GM15510 (cell line): ENCODE data around the gene LRRC26.

ENCODE experiments used
- POLR2A ChIP-seq: IDR thresholded peaks from 3 replicates; pipeline ENCODE4 v1.6.1; 2011; ENCODE audit warnings: borderline replicate concordance; ENCODE audit not compliant: insufficient read length; ENCODE audit errors: extremely low read depth

LRRC26 gene

GRCh38 chr9:137145731-137146526 lies 23.9 kb downstream of the LRRC26 start:
- no peak for TF ChIP-seq POLR2A

GRCh38 chr9:137143459-137143858 lies 26.4 kb downstream of the LRRC26 start:
- no peak for TF ChIP-seq POLR2A

- TF ChIP-seq POLR2A: no peak
Observed at GRCh38 chr9:137141976-137142936, 27.6 kb downstream of the LRRC26 start.

- no peak for TF ChIP-seq POLR2A
Observed at GRCh38 chr9:137141050-137141810, 28.6 kb downstream of the LRRC26 start.

GRCh38 chr9:137140151-137141012 lies 29.5 kb downstream of the LRRC26 start:
- no peak for TF ChIP-seq POLR2A

GRCh38 chr9:137139468-137140150 lies 30.2 kb downstream of the LRRC26 start:
- TF ChIP-seq POLR2A: no peak

- TF ChIP-seq POLR2A: no peak
Observed at GRCh38 chr9:137138722-137139467, 31.0 kb downstream of the LRRC26 start, which contains the start of gene GRIN1. Gene GRIN1, plus strand, starts transcription at chr9:137139154. Its CDS starts 333 bp downstream, at chr9:137139487.

GRCh38 chr9:137138058-137138721 lies 31.7 kb downstream of the LRRC26 start:
- no peak for TF ChIP-seq POLR2A

GRCh38 chr9:137136881-137137607 lies 32.8 kb downstream of the LRRC26 start:
- no peak for TF ChIP-seq POLR2A

GRCh38 chr9:137136261-137136880 lies 33.5 kb downstream of the LRRC26 start:
- no peak for TF ChIP-seq POLR2A

- no peak for TF ChIP-seq POLR2A
Observed at GRCh38 chr9:137134191-137134590, 35.7 kb downstream of the LRRC26 start.

- TF ChIP-seq POLR2A: no peak
Observed at GRCh38 chr9:137130176-137130755, 39.6 kb downstream of the LRRC26 start.
